ENCODE results near the gene PRKAG2.

Gene PRKAG2

GRCh38 chr7:151601521-151602305 lies 275.2 kb downstream of the PRKAG2 start:
- no peak overlapping the region for H3K27ac ChIP-seq (ENCODE audit: low read depth, low read length)
- no peak overlapping the region for H3K9ac ChIP-seq (ENCODE audit: low read length)
- H3K79me1 ChIP-seq (ENCODE audit: low read length) = peaks cover 2% of the 10 kb centered on the region
- peak; percentile 92 to 96 for DNase-seq
- peaks cover 7% of the 10 kb centered on the region in 2 experiments for H3K4me1 ChIP-seq (ENCODE audit: control insufficient read depth in 1 of 2, insufficient read depth in 2 of 2, low read length in 2 of 2)
- no peak overlapping the region for H2AFZ ChIP-seq (ENCODE audit: insufficient read depth, low read length, poor library complexity)
- no peaks in the 10 kb centered on the region for H3K9me3 ChIP-seq (ENCODE audit: insufficient read depth, low read depth, low read length)
- no peak overlapping the region for H4K8ac ChIP-seq (ENCODE audit: low read depth, low read length)
- no peak overlapping the region for H3K18ac ChIP-seq (ENCODE audit: low read length)
- H4K91ac ChIP-seq (ENCODE audit: low read depth, low read length) = no peak overlapping the region
- H3K4me2 ChIP-seq (ENCODE audit: low read length) = no peak overlapping the region
- no peak overlapping the region for H2AK5ac ChIP-seq (ENCODE audit: low read length)
- H3K79me2 ChIP-seq (ENCODE audit: control insufficient read depth, insufficient read depth, low read length, poor library complexity) = no peaks in the 10 kb centered on the region
- H4K12ac ChIP-seq (ENCODE audit: low read depth, low read length) = no peak overlapping the region
- H3K4me3 ChIP-seq (ENCODE audit: low read depth, low read length) = no peak overlapping the region
- H3K36me3 ChIP-seq (ENCODE audit: control insufficient read depth in 1 of 2, insufficient read depth in 2 of 2, low read length in 2 of 2) = no peaks in the 10 kb centered on the region
- H2BK12ac ChIP-seq (ENCODE audit: low read length) = no peak overlapping the region
- WGBS (ENCODE audit: extremely low coverage, insufficient coverage, insufficient read length) = no CpG with 5 or more reads among the region's 21 CpGs
- H3K14ac ChIP-seq (ENCODE audit: low read length) = no peak overlapping the region
- no peak overlapping the region for H3K4ac ChIP-seq (ENCODE audit: low read depth, low read length)
- H3K23ac ChIP-seq (ENCODE audit: low read length) = no peak overlapping the region
- no peaks in the 10 kb centered on the region for H3K27me3 ChIP-seq (ENCODE audit: insufficient read depth, low read length)
- no peak overlapping the region for H2BK5ac ChIP-seq (ENCODE audit: low read depth, low read length, poor library complexity)
- no peak overlapping the region for H2BK120ac ChIP-seq (ENCODE audit: insufficient read depth, low read length, poor library complexity)

GRCh38 chr7:151600331-151600730 lies 276.6 kb downstream of the PRKAG2 start:
- Histone ChIP-seq H2AK5ac (ENCODE audit: low read length) (no peak overlapping the region), H3K9ac (ENCODE audit: low read length) (no peak overlapping the region), H3K9me3 (ENCODE audit: insufficient read depth, low read depth, low read length) (no peaks in the 10 kb centered on the region), H3K4me3 (ENCODE audit: low read depth, low read length) (no peak overlapping the region), H4K91ac (ENCODE audit: low read depth, low read length) (no peak overlapping the region), H2BK5ac (ENCODE audit: low read depth, low read length, poor library complexity) (no peak overlapping the region), H4K12ac (ENCODE audit: low read depth, low read length) (no peak overlapping the region), H3K14ac (ENCODE audit: low read length) (no peak overlapping the region), H3K79me1 (ENCODE audit: low read length) (peaks cover 2% of the 10 kb centered on the region), H3K4ac (ENCODE audit: low read depth, low read length) (no peak overlapping the region), H3K36me3 (ENCODE audit: control insufficient read depth in 1 of 2, insufficient read depth in 2 of 2, low read length in 2 of 2) (no peaks in the 10 kb centered on the region), H3K27ac (ENCODE audit: low read depth, low read length) (no peak overlapping the region), H2BK120ac (ENCODE audit: insufficient read depth, low read length, poor library complexity) (no peak overlapping the region), H3K4me2 (ENCODE audit: low read length) (no peak overlapping the region), H3K23ac (ENCODE audit: low read length) (no peak overlapping the region), H3K4me1 (ENCODE audit: control insufficient read depth in 1 of 2, insufficient read depth in 2 of 2, low read length in 2 of 2) (peaks cover 7% of the 10 kb centered on the region in 2 experiments), H4K8ac (ENCODE audit: low read depth, low read length) (no peak overlapping the region), H3K18ac (ENCODE audit: low read length) (no peak overlapping the region), H3K79me2 (ENCODE audit: control insufficient read depth, insufficient read depth, low read length, poor library complexity) (no peaks in the 10 kb centered on the region), H3K27me3 (ENCODE audit: insufficient read depth, low read length) (no peaks in the 10 kb centered on the region), H2AFZ (ENCODE audit: insufficient read depth, low read length, poor library complexity) (no peak overlapping the region), H2BK12ac (ENCODE audit: low read length) (no peak overlapping the region)
- no CpG with 5 or more reads among the region's 3 CpGs for WGBS (ENCODE audit: extremely low coverage, insufficient coverage, insufficient read length)
- DNase-seq = no peak

- Histone ChIP-seq H2BK120ac (ENCODE audit: insufficient read depth, low read length, poor library complexity) (no peak overlapping the region), H3K4me3 (ENCODE audit: low read depth, low read length) (no peak overlapping the region), H2BK5ac (ENCODE audit: low read depth, low read length, poor library complexity) (no peak overlapping the region), H4K12ac (ENCODE audit: low read depth, low read length) (no peak overlapping the region), H3K79me1 (ENCODE audit: low read length) (peaks cover 2% of the 10 kb centered on the region), H3K9me3 (ENCODE audit: insufficient read depth, low read depth, low read length) (no peaks in the 10 kb centered on the region), H3K18ac (ENCODE audit: low read length) (no peak overlapping the region), H3K27me3 (ENCODE audit: insufficient read depth, low read length) (no peaks in the 10 kb centered on the region), H4K91ac (ENCODE audit: low read depth, low read length) (no peak overlapping the region), H3K23ac (ENCODE audit: low read length) (no peak overlapping the region), H2AK5ac (ENCODE audit: low read length) (no peak overlapping the region), H3K4me1 (ENCODE audit: control insufficient read depth in 1 of 2, insufficient read depth in 2 of 2, low read length in 2 of 2) (peaks cover 7% of the 10 kb centered on the region in 2 experiments), H3K4me2 (ENCODE audit: low read length) (no peak overlapping the region), H4K8ac (ENCODE audit: low read depth, low read length) (no peak overlapping the region), H3K4ac (ENCODE audit: low read depth, low read length) (no peak overlapping the region), H3K14ac (ENCODE audit: low read length) (peak overlapping the region; percentile 14), H3K9ac (ENCODE audit: low read length) (no peak overlapping the region), H3K27ac (ENCODE audit: low read depth, low read length) (no peak overlapping the region), H2BK12ac (ENCODE audit: low read length) (no peak overlapping the region), H3K36me3 (ENCODE audit: control insufficient read depth in 1 of 2, insufficient read depth in 2 of 2, low read length in 2 of 2) (no peaks in the 10 kb centered on the region), H3K79me2 (ENCODE audit: control insufficient read depth, insufficient read depth, low read length, poor library complexity) (no peaks in the 10 kb centered on the region), H2AFZ (ENCODE audit: insufficient read depth, low read length, poor library complexity) (no peak overlapping the region)
- WGBS (ENCODE audit: extremely low coverage, insufficient coverage, insufficient read length) = no CpG with 5 or more reads among the region's 10 CpGs
- peak; percentile 51 to 79 for DNase-seq
These were observed 277.3 kb downstream of the PRKAG2 start for GRCh38 chr7:151599401-151600227.

GRCh38 chr7:151597541-151598444 lies 279.1 kb downstream of the PRKAG2 start:
- Histone ChIP-seq H3K27ac (ENCODE audit: low read depth, low read length) (no peak overlapping the region), H3K4me1 (ENCODE audit: control insufficient read depth in 1 of 2, insufficient read depth in 2 of 2, low read length in 2 of 2) (peaks cover 7% of the 10 kb centered on the region in 2 experiments), H4K12ac (ENCODE audit: low read depth, low read length) (no peak overlapping the region), H3K4me3 (ENCODE audit: low read depth, low read length) (no peak overlapping the region), H2BK120ac (ENCODE audit: insufficient read depth, low read length, poor library complexity) (no peak overlapping the region), H3K79me1 (ENCODE audit: low read length) (peaks cover 2% of the 10 kb centered on the region), H3K9ac (ENCODE audit: low read length) (no peak overlapping the region), H3K9me3 (ENCODE audit: insufficient read depth, low read depth, low read length) (no peaks in the 10 kb centered on the region), H4K8ac (ENCODE audit: low read depth, low read length) (no peak overlapping the region), H3K4me2 (ENCODE audit: low read length) (no peak overlapping the region), H3K23ac (ENCODE audit: low read length) (no peak overlapping the region), H3K79me2 (ENCODE audit: control insufficient read depth, insufficient read depth, low read length, poor library complexity) (no peaks in the 10 kb centered on the region), H4K91ac (ENCODE audit: low read depth, low read length) (no peak overlapping the region), H2BK12ac (ENCODE audit: low read length) (no peak overlapping the region), H3K14ac (ENCODE audit: low read length) (no peak overlapping the region), H2AK5ac (ENCODE audit: low read length) (no peak overlapping the region), H3K36me3 (ENCODE audit: control insufficient read depth in 1 of 2, insufficient read depth in 2 of 2, low read length in 2 of 2) (peaks cover 0 to 3% of the 10 kb centered on the region in 2 experiments), H3K27me3 (ENCODE audit: insufficient read depth, low read length) (no peaks in the 10 kb centered on the region), H3K18ac (ENCODE audit: low read length) (no peak overlapping the region), H2AFZ (ENCODE audit: insufficient read depth, low read length, poor library complexity) (no peak overlapping the region), H2BK5ac (ENCODE audit: low read depth, low read length, poor library complexity) (no peak overlapping the region), H3K4ac (ENCODE audit: low read depth, low read length) (no peak overlapping the region)
- no CpG with 5 or more reads among the region's 7 CpGs for WGBS (ENCODE audit: extremely low coverage, insufficient coverage, insufficient read length)
- DNase-seq = peak; percentile 16 to 58

All from trophoblast cell (in vitro differentiated cells and primary cell).